ENCODE measurements around the gene LRP5.

DNA sequence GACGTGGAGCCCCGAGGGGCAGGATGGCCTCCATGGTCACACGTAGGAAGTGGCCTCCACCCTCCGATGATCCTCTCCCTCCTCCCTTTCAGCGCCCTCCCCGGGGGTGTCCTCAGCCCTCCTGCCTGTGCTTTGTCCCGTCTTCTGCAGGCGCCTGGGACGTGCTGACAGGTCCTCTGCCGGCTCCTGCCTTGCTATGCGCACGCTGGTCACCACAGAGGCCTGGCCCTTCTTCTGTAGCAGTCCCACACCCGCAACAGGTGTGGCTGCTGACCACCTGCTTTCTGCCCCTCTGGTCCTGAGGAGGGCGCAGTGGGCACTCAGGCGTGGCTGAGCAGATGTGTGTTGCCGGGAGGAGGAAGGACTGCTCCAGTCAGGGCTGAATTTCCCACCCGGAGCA is 120.5 kb downstream of the LRP5 start:
- no peak for TF ChIP-seq EZH2 (IDR thresholded peaks at IDR 0.05; ENCODE audit: borderline replicate concordance, low read depth, low read length, poor library complexity, severe bottlenecking)
- TF ChIP-seq, protein P1, sequence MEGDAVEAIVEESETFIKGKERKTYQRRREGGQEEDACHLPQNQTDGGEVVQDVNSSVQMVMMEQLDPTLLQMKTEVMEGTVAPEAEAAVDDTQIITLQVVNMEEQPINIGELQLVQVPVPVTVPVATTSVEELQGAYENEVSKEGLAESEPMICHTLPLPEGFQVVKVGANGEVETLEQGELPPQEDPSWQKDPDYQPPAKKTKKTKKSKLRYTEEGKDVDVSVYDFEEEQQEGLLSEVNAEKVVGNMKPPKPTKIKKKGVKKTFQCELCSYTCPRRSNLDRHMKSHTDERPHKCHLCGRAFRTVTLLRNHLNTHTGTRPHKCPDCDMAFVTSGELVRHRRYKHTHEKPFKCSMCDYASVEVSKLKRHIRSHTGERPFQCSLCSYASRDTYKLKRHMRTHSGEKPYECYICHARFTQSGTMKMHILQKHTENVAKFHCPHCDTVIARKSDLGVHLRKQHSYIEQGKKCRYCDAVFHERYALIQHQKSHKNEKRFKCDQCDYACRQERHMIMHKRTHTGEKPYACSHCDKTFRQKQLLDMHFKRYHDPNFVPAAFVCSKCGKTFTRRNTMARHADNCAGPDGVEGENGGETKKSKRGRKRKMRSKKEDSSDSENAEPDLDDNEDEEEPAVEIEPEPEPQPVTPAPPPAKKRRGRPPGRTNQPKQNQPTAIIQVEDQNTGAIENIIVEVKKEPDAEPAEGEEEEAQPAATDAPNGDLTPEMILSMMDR (conservative IDR thresholded peaks at IDR 0.05; ENCODE audit: low read depth, low read length) = no peak
